ENCODE measurements around the gene AP3M1.

AP3M1 gene

GRCh38 chr10:74176380-74177139, 25.9 kb upstream of the AP3M1 start:
- Histone ChIP-seq H3K9me3 (ENCODE audit: control insufficient read depth, insufficient read depth, low read depth, low read length) (no peaks in the 10 kb centered on the region), H3K36me3 (ENCODE audit: control insufficient read depth in 2 of 2, insufficient read depth in 1 of 2, low read length in 2 of 2) (no peaks in the 10 kb centered on the region), H3K4me1 (ENCODE audit: control insufficient read depth, insufficient read depth, low read length) (peaks cover 8% of the 10 kb centered on the region), H3K4me3 (ENCODE audit: low read depth, low read length) (peak overlapping the region; percentile 71), H3K27ac (ENCODE audit: extremely low read depth, low read depth, low read length) (peak overlapping the region; percentile 78)
- ChIA-PET CTCF (no interaction called here), POLR2A (interaction anchor here (0.8 to 2.3 kb wide), 8 partner anchors 10 to 1035 kb away, joined by 3 to 22 read pairs (median 6); partner anchors contain the start of genes ADK, AP3M1 and VDAC2)
- TF ChIP-seq ZNF16 (tag by site-specific recombination; IDR thresholded peaks at IDR 0.05; ENCODE audit: low read depth) (no peak), ZNF37A (tag by site-specific recombination; IDR thresholded peaks at IDR 0.05) (no peak), ZNF843 (tag by site-specific recombination; IDR thresholded peaks at IDR 0.05) (peak; percentile 69), ZNF621 (tag by site-specific recombination; IDR thresholded peaks at IDR 0.05) (no peak), ZNF274 (IDR thresholded peaks at IDR 0.05; ENCODE audit: low read length) (no peak), ZNF274 (tag by site-specific recombination; IDR thresholded peaks at IDR 0.05; ENCODE audit: borderline replicate concordance) (no peak), PRDM10 (tag by site-specific recombination; IDR thresholded peaks at IDR 0.05) (peak; percentile 54), ZNF677 (tag by site-specific recombination; IDR thresholded peaks at IDR 0.05) (no peak), ZBTB11 (tag by site-specific recombination; conservative IDR thresholded peaks at IDR 0.05; ENCODE audit: low read depth) (peak; percentile 86), ZNF140 (tag by site-specific recombination; IDR thresholded peaks at IDR 0.05) (no peak), ZNF518A (tag by site-specific recombination; conservative IDR thresholded peaks at IDR 0.05; ENCODE audit: low read depth) (no peak), ZNF747 (tag by site-specific recombination; IDR thresholded peaks at IDR 0.05) (no peak), ZBTB21 (tag by site-specific recombination; IDR thresholded peaks at IDR 0.05) (peak; percentile 92), INSM2 (tag by site-specific recombination; IDR thresholded peaks at IDR 0.05) (no peak; the same call in 1 of the 2 replicates), ZNF48 (tag by site-specific recombination; IDR thresholded peaks at IDR 0.05) (no peak), ZNF211 (tag by site-specific recombination; IDR thresholded peaks at IDR 0.05; ENCODE audit: low read depth) (no peak), ZNF19 (tag by site-specific recombination; IDR thresholded peaks at IDR 0.05; ENCODE audit: low read depth) (no peak), ZNF561 (tag by site-specific recombination; IDR thresholded peaks at IDR 0.05; ENCODE audit: borderline replicate concordance) (peak; percentile 61), ZNF155 (tag by site-specific recombination; IDR thresholded peaks at IDR 0.05) (no peak), ZNF398 (tag by site-specific recombination; IDR thresholded peaks at IDR 0.05) (no peak), PRDM1 (tag by site-specific recombination; IDR thresholded peaks at IDR 0.05) (no peak), ZNF10 (tag by site-specific recombination; IDR thresholded peaks at IDR 0.05) (peak; percentile 85)
